ENCODE data around the gene MIEN1. TPM values are rescaled to one million over a fixed set of nuclear protein-coding genes. Genes with fewer than 3 reads are reported as not detected.

The MIEN1 gene
- polyA plus RNA-seq (2013, experiment 1 of 2): 29.9 TPM
- polyA plus RNA-seq (2013, experiment 2 of 2): 42.8 TPM

- Histone ChIP-seq H3K4me3 (ENCODE audit: low read length) (peak within 1 kb of the TSS; percentile 71), H3K36me3 (ENCODE audit: insufficient read depth, low read length) (peaks cover 35% of the 10 kb centered on the region), H3K9ac (ENCODE audit: low read depth, low read length) (peak within 1 kb of the TSS; percentile 75), H3K4me1 (ENCODE audit: insufficient read depth, low read length) (no peaks in the 10 kb centered on the region; the same call in none of the 2 replicates), H3K27ac (ENCODE audit: low read depth, low read length) (peak within 1 kb of the TSS; percentile 72), H3K9me3 (ENCODE audit: insufficient read depth, low read depth, low read length) (no peaks in the 10 kb centered on the region), H3K27me3 (ENCODE audit: insufficient read depth, low read length) (no peaks in the 10 kb centered on the region)
- 2% methylated on average over 65 of the region's 65 CpGs for WGBS
These were observed at the start of gene MIEN1 for GRCh38 chr17:39730095-39730921. MIEN1 (minus strand) TSS chr17:39730532; CDS start chr17:39730495, 37 bp downstream.

GRCh38 chr17:39777534-39778365 lies 47.4 kb upstream of the MIEN1 start:
- Histone ChIP-seq H3K27ac (ENCODE audit: low read depth, low read length) (no peak overlapping the region), H3K27me3 (ENCODE audit: insufficient read depth, low read length) (no peaks in the 10 kb centered on the region), H3K4me1 (ENCODE audit: insufficient read depth, low read length) (no peaks in the 10 kb centered on the region), H3K9ac (ENCODE audit: low read depth, low read length) (no peak overlapping the region), H3K36me3 (ENCODE audit: insufficient read depth, low read length) (no peaks in the 10 kb centered on the region), H3K4me3 (ENCODE audit: low read length) (no peak overlapping the region), H3K9me3 (ENCODE audit: insufficient read depth, low read depth, low read length) (no peaks in the 10 kb centered on the region)
- WGBS: 84% methylated on average over 11 of the region's 11 CpGs

- Histone ChIP-seq H3K9me3 (ENCODE audit: insufficient read depth, low read depth, low read length) (no peaks in the 10 kb centered on the region), H3K4me1 (ENCODE audit: insufficient read depth, low read length) (0 out of 2 replicates have a peak, but pooled peaks cover 4% of the 10 kb centered on the region), H3K4me3 (ENCODE audit: low read length) (no peak overlapping the region), H3K27ac (ENCODE audit: low read depth, low read length) (no peak overlapping the region), H3K9ac (ENCODE audit: low read depth, low read length) (no peak overlapping the region), H3K36me3 (ENCODE audit: insufficient read depth, low read length) (no peaks in the 10 kb centered on the region), H3K27me3 (ENCODE audit: insufficient read depth, low read length) (no peaks in the 10 kb centered on the region)
These were observed 45.9 kb upstream of the MIEN1 start for GRCh38 chr17:39776252-39776651.

- Histone ChIP-seq H3K9me3 (ENCODE audit: insufficient read depth, low read depth, low read length) (no peaks in the 10 kb centered on the region), H3K27me3 (ENCODE audit: insufficient read depth, low read length) (no peaks in the 10 kb centered on the region), H3K27ac (ENCODE audit: low read depth, low read length) (no peak overlapping the region), H3K9ac (ENCODE audit: low read depth, low read length) (no peak overlapping the region), H3K4me3 (ENCODE audit: low read length) (no peak overlapping the region), H3K4me1 (ENCODE audit: insufficient read depth, low read length) (0 out of 2 replicates have a peak, but pooled peaks cover 4% of the 10 kb centered on the region), H3K36me3 (ENCODE audit: insufficient read depth, low read length) (no peaks in the 10 kb centered on the region)
- WGBS: 83% methylated on average over 2 of the region's 2 CpGs
These were observed 44.7 kb upstream of the MIEN1 start for GRCh38 chr17:39775031-39775430.

- 0 out of 2 replicates have a peak, but pooled peaks cover 4% of the 10 kb centered on the region for H3K4me1 ChIP-seq (ENCODE audit: insufficient read depth, low read length)
- no peak overlapping the region for H3K27ac ChIP-seq (ENCODE audit: low read depth, low read length)
- no peak overlapping the region for H3K9ac ChIP-seq (ENCODE audit: low read depth, low read length)
- 75% methylated on average over 4 of the region's 4 CpGs for WGBS
- H3K9me3 ChIP-seq (ENCODE audit: insufficient read depth, low read depth, low read length): no peaks in the 10 kb centered on the region
- H3K27me3 ChIP-seq (ENCODE audit: insufficient read depth, low read length): no peaks in the 10 kb centered on the region
- no peak overlapping the region for H3K4me3 ChIP-seq (ENCODE audit: low read length)
- no peaks in the 10 kb centered on the region for H3K36me3 ChIP-seq (ENCODE audit: insufficient read depth, low read length)
These were observed 43.7 kb upstream of the MIEN1 start for GRCh38 chr17:39774047-39774446.

- Histone ChIP-seq H3K9ac (ENCODE audit: low read depth, low read length) (no peak overlapping the region), H3K4me3 (ENCODE audit: low read length) (no peak overlapping the region), H3K27ac (ENCODE audit: low read depth, low read length) (no peak overlapping the region), H3K27me3 (ENCODE audit: insufficient read depth, low read length) (no peaks in the 10 kb centered on the region), H3K9me3 (ENCODE audit: insufficient read depth, low read depth, low read length) (no peaks in the 10 kb centered on the region), H3K4me1 (ENCODE audit: insufficient read depth, low read length) (0 out of 2 replicates have a peak, but pooled peaks cover 4% of the 10 kb centered on the region), H3K36me3 (ENCODE audit: insufficient read depth, low read length) (no peaks in the 10 kb centered on the region)
- 92% methylated on average over 6 of the region's 7 CpGs for WGBS
These were observed 42.9 kb upstream of the MIEN1 start for GRCh38 chr17:39772987-39773934.

GRCh38 chr17:39772415-39772814 lies 42.1 kb upstream of the MIEN1 start:
- Histone ChIP-seq H3K27ac (ENCODE audit: low read depth, low read length) (no peak overlapping the region), H3K4me1 (ENCODE audit: insufficient read depth, low read length) (0 out of 2 replicates have a peak, but pooled peaks cover 4% of the 10 kb centered on the region), H3K27me3 (ENCODE audit: insufficient read depth, low read length) (no peaks in the 10 kb centered on the region), H3K36me3 (ENCODE audit: insufficient read depth, low read length) (no peaks in the 10 kb centered on the region), H3K9ac (ENCODE audit: low read depth, low read length) (no peak overlapping the region), H3K4me3 (ENCODE audit: low read length) (no peak overlapping the region), H3K9me3 (ENCODE audit: insufficient read depth, low read depth, low read length) (no peaks in the 10 kb centered on the region)

- Histone ChIP-seq H3K27me3 (ENCODE audit: insufficient read depth, low read length) (no peaks in the 10 kb centered on the region), H3K4me3 (ENCODE audit: low read length) (no peak overlapping the region), H3K9me3 (ENCODE audit: insufficient read depth, low read depth, low read length) (no peaks in the 10 kb centered on the region), H3K36me3 (ENCODE audit: insufficient read depth, low read length) (no peaks in the 10 kb centered on the region), H3K9ac (ENCODE audit: low read depth, low read length) (no peak overlapping the region), H3K4me1 (ENCODE audit: insufficient read depth, low read length) (0 out of 2 replicates have a peak, but pooled peaks cover 4% of the 10 kb centered on the region), H3K27ac (ENCODE audit: low read depth, low read length) (no peak overlapping the region)
- 87% methylated on average over 8 of the region's 8 CpGs for WGBS
These were observed 39.7 kb upstream of the MIEN1 start for GRCh38 chr17:39769974-39770587.

- H3K27me3 ChIP-seq (ENCODE audit: insufficient read depth, low read length): no peaks in the 10 kb centered on the region
- no peak overlapping the region for H3K4me3 ChIP-seq (ENCODE audit: low read length)
- WGBS: 81% methylated on average over 3 of the region's 3 CpGs
- no peaks in the 10 kb centered on the region for H3K36me3 ChIP-seq (ENCODE audit: insufficient read depth, low read length)
- no peaks in the 10 kb centered on the region for H3K9me3 ChIP-seq (ENCODE audit: insufficient read depth, low read depth, low read length)
- H3K27ac ChIP-seq (ENCODE audit: low read depth, low read length): no peak overlapping the region
- H3K9ac ChIP-seq (ENCODE audit: low read depth, low read length): no peak overlapping the region
- no peaks in the 10 kb centered on the region for H3K4me1 ChIP-seq (ENCODE audit: insufficient read depth, low read length)
These were observed 36.8 kb upstream of the MIEN1 start for GRCh38 chr17:39767147-39767546.

- no peaks in the 10 kb centered on the region for H3K27me3 ChIP-seq (ENCODE audit: insufficient read depth, low read length)
- WGBS: 94% methylated on average over 18 of the region's 18 CpGs
- H3K4me3 ChIP-seq (ENCODE audit: low read length): no peak overlapping the region
- H3K9ac ChIP-seq (ENCODE audit: low read depth, low read length): no peak overlapping the region
- no peaks in the 10 kb centered on the region for H3K4me1 ChIP-seq (ENCODE audit: insufficient read depth, low read length)
- no peaks in the 10 kb centered on the region for H3K36me3 ChIP-seq (ENCODE audit: insufficient read depth, low read length)
- H3K27ac ChIP-seq (ENCODE audit: low read depth, low read length): no peak overlapping the region
- no peaks in the 10 kb centered on the region for H3K9me3 ChIP-seq (ENCODE audit: insufficient read depth, low read depth, low read length)
These were observed 35.4 kb upstream of the MIEN1 start for GRCh38 chr17:39765766-39766165.

Measured in HUES64 (cell line).